Uterus (tissue), 4 donors: ENCODE data around the gene ADCY9. TPM values are rescaled to one million over a fixed set of nuclear protein-coding genes. Genes with fewer than 3 reads are reported as not detected.

Experiments
- DNase-seq, 2 donors: peaks; one replicate each; pipeline ENCODE4 v3.0.0-alpha.2; 2019 to 2020
- H3K27ac ChIP-seq, 2 donors: fragments of 200-600 bp; sonication (generic); 1 replicate in 1 of 2; 2 replicates in 1 of 2; pipeline ENCODE4 v1.5.1; 2016 to 2018
- H3K27me3 ChIP-seq, 2 donors: fragments of 200-600 bp; sonication (generic); one replicate each; pipeline ENCODE4 v1.5.1; 2018 to 2019; ENCODE audit warnings: control low read depth in 1 of 2
- H3K36me3 ChIP-seq, 2 donors: fragments of 200-600 bp; sonication (generic); one replicate each; pipeline ENCODE4 v1.5.1; 2019; ENCODE audit warnings: control low read depth in 1 of 2
- H3K4me1 ChIP-seq, 2 donors: fragments of 200-600 bp; sonication (generic); one replicate each; pipeline ENCODE4 v1.5.1; 2018 to 2019; ENCODE audit warnings: control low read depth in 1 of 2
- H3K4me3 ChIP-seq, 2 donors: fragments of 200-600 bp; sonication (generic); 1 replicate in 1 of 2; 2 replicates in 1 of 2; pipeline ENCODE4 v1.5.1; 2018 to 2019; ENCODE audit warnings: mild to moderate bottlenecking in 1 of 2
- H3K9me3 ChIP-seq, 2 donors: fragments of 200-600 bp; sonication (generic); one replicate each; pipeline ENCODE4 v1.5.1; 2019; ENCODE audit warnings: control low read depth in 1 of 2
- CTCF ChIP-seq, 4 experiments: fragments of 200-600 bp in 2 of 4; fragments of 450-650 bp in 2 of 4; sonication (generic) in 2 of 4; IDR thresholded peaks; one replicate each; pipeline ENCODE4 v1.5.1; 2016 to 2019; ENCODE audit warnings: antibody characterized with exemption in 4 of 4, mild to moderate bottlenecking in 2 of 4, moderate library complexity in 1 of 4
- POLR2A ChIP-seq, 2 donors: fragments of 450-650 bp; IDR thresholded peaks; one replicate each; pipeline ENCODE4 v1.6.1; 2016; ENCODE audit warnings: antibody characterized with exemption in 2 of 2, mild to moderate bottlenecking in 1 of 2, moderate library complexity in 1 of 2
- intact Hi-C: fragments of 100-400 bp; cut with DNase I; formaldehyde crosslinking; loops from one replicate; pipeline ENCODE4 v1.15.1; 2023; ENCODE audit warnings: low total_unique reads
- total RNA-seq, 4 donors: library from RNA; depleted of rRNA in 3 of 4; stranded (reverse); fragments of >200 nt in 3 of 4; gene quantifications; one replicate each; pipeline versions ENCODE4 v1.1.0 to v1.2.4, GENCODE V29; 2014 to 2023
- donor health status: DM: yes; HTN: yes; CAD: no.

Gene ADCY9
- total RNA-seq, 4 donors from 2014 or later: 2.8 to 34.7 (median 20.2) TPM

- H3K27ac ChIP-seq: no peak overlapping the region
- H3K9me3 ChIP-seq: no peaks in the 10 kb centered on the region
- H3K36me3 ChIP-seq: no peaks in the 10 kb centered on the region
- TF ChIP-seq CTCF (IDR thresholded peaks at IDR 0.05) (no peak), POLR2A (IDR thresholded peaks at IDR 0.05) (no peak)
- intact Hi-C loops: no loop called here
- H3K27me3 ChIP-seq: no peaks in the 10 kb centered on the region
- DNase-seq: no peak
- no peak overlapping the region for H3K4me3 ChIP-seq
- H3K4me1 ChIP-seq: no peaks in the 10 kb centered on the region
Observed at GRCh38 chr16:4101421-4102219, 14.6 kb downstream of the ADCY9 start.

- Histone ChIP-seq H3K36me3 (no peaks in the 10 kb centered on the region), H3K27me3 (no peaks in the 10 kb centered on the region), H3K27ac (no peak overlapping the region), H3K4me1 (no peaks in the 10 kb centered on the region), H3K4me3 (no peak overlapping the region), H3K9me3 (no peaks in the 10 kb centered on the region)
- intact Hi-C loops: no loop called here
- DNase-seq: no peak
- no peak for TF ChIP-seq CTCF (IDR thresholded peaks at IDR 0.05)
- no peak for TF ChIP-seq POLR2A (IDR thresholded peaks at IDR 0.05)
Observed at GRCh38 chr16:4098501-4098900, 17.7 kb downstream of the ADCY9 start.

DNA sequence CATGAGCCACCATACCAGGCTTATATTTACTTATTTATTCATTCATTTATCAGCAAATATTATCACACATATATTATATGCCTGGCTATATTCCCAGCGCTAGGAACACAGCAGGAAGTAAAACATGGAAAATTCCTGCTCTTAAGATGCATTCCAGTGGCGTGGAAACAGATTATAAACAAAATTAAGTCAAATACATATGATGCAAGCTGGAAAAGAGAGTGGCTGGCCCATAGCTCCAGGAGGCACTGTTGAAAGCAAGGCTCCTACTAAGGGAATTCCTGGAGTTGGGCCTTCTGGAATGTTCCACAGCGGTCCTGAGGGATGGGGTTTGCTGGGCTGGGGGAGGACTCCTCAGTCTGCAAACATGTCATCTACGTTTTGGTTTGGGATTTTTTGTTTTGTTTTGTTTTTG is 18.4 kb downstream of the ADCY9 start:
- TF ChIP-seq CTCF (IDR thresholded peaks at IDR 0.05) (no peak), POLR2A (IDR thresholded peaks at IDR 0.05) (no peak)
- no peak overlapping the region for H3K27ac ChIP-seq
- no peak overlapping the region for H3K4me3 ChIP-seq
- no peaks in the 10 kb centered on the region for H3K27me3 ChIP-seq
- intact Hi-C loops: no loop called here
- H3K4me1 ChIP-seq: no peaks in the 10 kb centered on the region
- no peak for DNase-seq
- no peaks in the 10 kb centered on the region for H3K9me3 ChIP-seq
- H3K36me3 ChIP-seq: no peaks in the 10 kb centered on the region

GRCh38 chr16:4096509-4096908 is 19.7 kb downstream of the ADCY9 start:
- DNase-seq: no peak
- no peaks in the 10 kb centered on the region for H3K9me3 ChIP-seq
- H3K4me3 ChIP-seq: no peak overlapping the region
- no peak for TF ChIP-seq POLR2A (IDR thresholded peaks at IDR 0.05)
- no peak for TF ChIP-seq CTCF (IDR thresholded peaks at IDR 0.05)
- H3K4me1 ChIP-seq: no peaks in the 10 kb centered on the region
- no peak overlapping the region for H3K27ac ChIP-seq
- H3K27me3 ChIP-seq: no peaks in the 10 kb centered on the region
- H3K36me3 ChIP-seq: no peaks in the 10 kb centered on the region
- intact Hi-C loops: no loop called here

DNA sequence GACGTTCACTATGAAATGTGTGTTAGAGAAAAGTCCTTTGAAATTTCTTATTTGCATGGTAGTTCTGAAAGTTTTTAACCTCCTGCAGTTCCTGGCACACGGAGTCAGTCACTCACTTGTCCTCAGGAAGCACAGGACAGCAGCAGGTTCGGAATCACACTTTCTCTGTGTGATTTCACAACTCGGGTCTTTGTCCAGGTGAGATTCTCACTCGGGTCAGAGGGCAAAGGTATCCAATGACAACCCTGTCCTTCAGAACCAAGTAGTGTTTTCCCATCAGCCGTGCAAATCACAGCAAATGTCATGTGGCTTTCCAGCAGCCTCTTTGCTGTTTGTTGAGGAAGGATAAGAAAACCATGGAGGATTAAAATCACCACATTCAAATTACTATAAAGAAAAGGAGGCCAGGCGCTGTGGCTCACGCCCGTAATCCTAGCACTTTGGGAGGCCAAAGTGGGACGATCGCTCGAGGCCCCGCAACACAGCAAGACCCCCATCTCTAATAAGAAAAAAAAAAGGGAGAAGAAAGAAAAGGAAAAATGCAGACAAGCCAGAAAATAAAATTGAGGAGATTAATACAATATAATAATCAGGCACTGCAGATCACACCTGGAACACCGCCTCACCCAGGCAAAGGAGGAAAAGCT is 22.0 kb downstream of the ADCY9 start:
- Histone ChIP-seq H3K4me3 (no peak overlapping the region), H3K9me3 (no peaks in the 10 kb centered on the region), H3K4me1 (peaks cover 0 to 5% of the 10 kb centered on the region in 2 donors), H3K27me3 (no peaks in the 10 kb centered on the region), H3K36me3 (no peaks in the 10 kb centered on the region), H3K27ac (peak overlapping the region; percentile 12 to 21)
- intact Hi-C loops: no loop called here
- no peak for DNase-seq
- TF ChIP-seq POLR2A (IDR thresholded peaks at IDR 0.05): no peak
- no peak for TF ChIP-seq CTCF (IDR thresholded peaks at IDR 0.05)
